Epidermal melanocyte (primary cell): ENCODE data around the gene ZXDC.

Experiments
- DNase-seq: peaks from one replicate; pipeline ENCODE4 v3.0.0; 2011; ENCODE audit warnings: low spot score; ENCODE audit not compliant: insufficient read length

ZXDC gene

DNA sequence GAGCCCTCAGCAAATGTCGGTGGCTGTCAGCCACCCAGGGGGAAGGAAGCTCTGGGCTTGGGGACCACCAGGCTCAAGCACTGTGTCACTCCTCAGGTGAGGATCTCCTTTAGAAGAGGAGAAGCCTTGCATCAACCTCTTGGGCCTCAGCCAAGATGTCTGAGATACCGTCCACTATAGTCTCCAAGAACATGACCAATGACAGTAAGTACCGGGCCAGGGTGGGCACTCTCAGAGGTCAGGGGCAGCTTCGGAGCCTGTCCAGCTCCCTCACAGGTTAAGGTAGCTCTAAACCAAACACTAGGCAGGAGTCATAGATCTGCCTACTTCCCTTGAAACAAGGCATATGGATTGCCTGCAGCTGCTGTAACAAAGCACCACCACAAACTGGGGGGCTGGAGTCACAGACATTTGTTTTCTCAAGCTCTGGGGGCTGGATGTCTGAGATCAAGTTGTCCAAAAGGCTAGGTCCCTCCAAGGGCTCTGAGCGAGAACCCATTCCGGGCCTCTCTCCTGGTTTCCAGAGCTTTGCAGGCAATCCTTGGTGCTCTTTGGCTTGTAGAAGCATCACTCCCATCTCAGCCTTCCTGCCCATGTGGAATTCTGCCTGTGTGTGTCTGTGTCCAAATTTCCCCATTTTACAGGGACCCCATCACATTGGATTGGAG lies 79.7 kb downstream of the ZXDC start:
- DNase-seq = no peak

- DNase-seq = no peak
Observed at GRCh38 chr3:126394977-126395321, 80.7 kb downstream of the ZXDC start.

DNA sequence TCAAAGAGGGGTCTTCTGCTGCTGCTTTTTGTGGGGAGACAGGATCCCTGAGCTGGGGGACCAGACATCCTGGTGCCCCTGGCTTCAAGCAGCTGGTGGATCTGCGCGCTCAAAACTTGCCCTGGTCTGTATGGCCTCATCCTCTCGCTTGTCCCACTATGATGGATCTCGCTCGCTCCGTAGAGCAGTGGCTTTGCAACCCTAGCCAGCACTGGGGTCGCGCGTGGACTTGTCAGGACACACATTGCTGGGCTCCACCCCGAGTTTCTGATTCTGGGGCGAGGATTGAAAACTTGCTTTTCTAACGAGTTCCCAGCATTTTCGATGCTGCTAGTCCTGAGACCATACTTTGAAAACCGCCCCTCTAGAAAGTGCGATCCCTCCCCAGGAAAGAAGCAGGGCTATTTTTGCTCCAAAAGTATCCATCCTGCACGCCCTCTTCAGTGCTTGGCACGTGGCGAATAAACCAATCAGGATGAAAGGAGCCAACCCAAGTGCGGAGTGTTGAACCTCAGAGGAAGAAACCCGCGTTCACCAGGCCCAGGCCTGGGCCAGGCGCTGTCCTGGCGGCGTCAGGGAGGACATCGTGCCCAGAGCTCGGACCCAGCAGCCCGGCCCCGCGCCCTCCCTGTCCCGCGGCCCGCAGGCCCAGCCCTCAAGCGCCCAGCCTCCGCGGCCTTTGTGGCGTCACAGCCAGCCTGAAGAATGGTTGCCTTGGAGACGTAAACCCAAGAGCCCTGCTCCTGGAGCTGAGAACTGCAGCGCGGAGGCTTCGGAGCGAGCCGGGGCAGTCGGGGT lies 81.3 kb downstream of the ZXDC start, which contains the start of gene CFAP100:
CFAP100 (plus strand) TSS at position 731 of the 798 bp plus-strand sequence. CDS start 1,092 bp downstream, outside the sequence.
- no peak for DNase-seq

DNA sequence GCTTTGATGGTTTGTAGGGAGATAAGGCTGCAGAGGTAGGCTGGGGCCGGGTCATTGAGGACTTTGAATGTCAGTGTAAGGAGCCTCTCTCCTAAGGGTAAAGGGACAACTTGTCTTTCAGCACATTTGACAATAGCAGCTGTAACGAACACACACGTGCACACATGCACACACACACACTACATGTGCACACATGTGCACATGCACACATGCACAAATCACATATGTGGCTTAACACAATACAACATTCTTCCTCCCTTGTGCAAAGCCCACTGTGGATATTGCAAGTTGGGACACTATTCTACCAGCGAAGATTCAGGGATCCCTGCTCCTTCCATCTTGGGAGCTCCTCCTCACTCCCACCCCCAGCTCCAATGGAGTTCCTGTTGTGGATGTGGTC lies 82.1 kb downstream of the ZXDC start:
- DNase-seq = no peak

GRCh38 chr3:126392246-126392645 lies 83.4 kb downstream of the ZXDC start:
- DNase-seq = no peak

- no peak for DNase-seq
Observed at GRCh38 chr3:126391631-126392030, 84.1 kb downstream of the ZXDC start.

- no peak for DNase-seq
Observed at GRCh38 chr3:126390751-126391150, 84.9 kb downstream of the ZXDC start.

DNA sequence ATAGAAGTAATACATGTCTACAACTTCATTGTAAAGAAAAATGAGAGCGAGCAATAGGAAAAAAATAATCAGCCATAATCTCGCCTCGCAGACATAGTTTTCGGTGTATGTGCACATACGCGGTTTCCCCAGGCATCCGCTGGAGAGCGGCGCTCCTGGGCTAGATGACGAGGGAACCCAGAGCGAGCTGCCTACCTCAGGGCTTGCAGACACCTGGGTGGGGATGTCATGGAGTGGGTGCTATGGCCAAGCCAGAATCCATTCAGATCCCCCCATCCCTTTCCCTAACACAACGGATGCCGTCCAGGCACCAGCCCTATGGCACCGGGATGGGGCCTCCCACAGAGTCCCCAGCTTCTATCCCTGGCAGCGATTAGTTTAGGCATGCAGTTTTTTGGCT lies 85.5 kb downstream of the ZXDC start:
- no peak for DNase-seq

DNA sequence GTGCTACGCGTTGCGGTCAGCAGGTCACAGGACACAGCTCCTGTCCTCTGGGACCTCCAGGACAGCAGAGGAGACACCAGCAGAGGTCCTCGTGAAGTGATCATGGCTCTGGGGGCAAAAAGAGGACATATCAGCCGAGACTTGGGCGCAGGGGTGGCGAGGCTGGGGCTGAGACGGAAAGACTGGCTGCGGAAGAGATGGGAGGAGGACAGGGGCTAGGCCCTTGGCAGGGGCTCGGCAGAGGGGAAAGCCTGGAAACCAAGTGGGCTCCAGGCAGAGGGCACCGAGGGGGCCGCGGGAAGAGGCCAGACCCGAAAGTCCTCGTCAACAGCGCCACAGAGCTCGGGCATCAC lies 85.9 kb downstream of the ZXDC start:
- DNase-seq = no peak

DNA sequence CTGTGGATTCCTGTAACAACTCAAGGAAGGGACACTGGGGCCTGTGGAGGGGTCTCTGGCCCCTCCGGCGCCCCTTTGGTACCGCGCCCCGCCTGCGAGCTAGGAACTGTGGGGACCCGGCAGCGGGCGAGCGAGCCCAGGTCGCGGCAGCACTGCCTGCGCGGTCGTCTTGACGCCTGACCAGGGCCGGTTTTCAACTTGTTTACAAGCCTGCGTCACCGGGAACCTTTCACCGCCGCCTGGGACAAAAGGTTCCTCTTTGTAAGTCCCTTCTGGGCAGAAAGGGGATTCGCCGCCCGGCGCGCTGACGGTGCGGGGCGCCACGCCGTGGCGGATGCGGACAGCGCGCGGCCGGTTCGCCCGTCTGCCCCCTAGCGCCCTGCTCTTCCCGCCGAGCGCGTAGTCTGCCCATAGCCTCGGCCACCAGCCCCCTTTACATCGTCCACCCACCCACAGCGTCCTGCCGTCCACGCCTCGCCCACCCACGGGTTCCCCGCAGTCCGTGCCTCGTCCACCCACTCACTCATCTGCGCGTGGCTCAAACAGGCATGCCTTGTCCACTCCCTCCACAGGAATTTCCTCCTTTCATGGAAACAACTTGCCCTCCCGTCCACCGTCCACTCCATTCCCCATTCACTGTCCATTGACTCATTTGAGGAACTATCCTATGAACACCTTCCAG lies 86.4 kb downstream of the ZXDC start:
- DNase-seq = peak; percentile 67
